ENCODE data around the gene TNP1.

- TF ChIP-seq CTCF (IDR thresholded peaks at IDR 0.05) (no peak), EP300 (IDR thresholded peaks at IDR 0.05) (no peak)
These were observed at the start of gene TNP1 for GRCh38 chr2:216859944-216860343.

All from ovary (tissue), 3 donors.